Measurements from ENCODE around the gene MCTP1. TPM values are rescaled to one million over a fixed set of nuclear protein-coding genes. Genes with fewer than 3 reads are reported as not detected.

The MCTP1 gene
- total RNA-seq, 2 experiments from 2014 or later: not detected

DNA sequence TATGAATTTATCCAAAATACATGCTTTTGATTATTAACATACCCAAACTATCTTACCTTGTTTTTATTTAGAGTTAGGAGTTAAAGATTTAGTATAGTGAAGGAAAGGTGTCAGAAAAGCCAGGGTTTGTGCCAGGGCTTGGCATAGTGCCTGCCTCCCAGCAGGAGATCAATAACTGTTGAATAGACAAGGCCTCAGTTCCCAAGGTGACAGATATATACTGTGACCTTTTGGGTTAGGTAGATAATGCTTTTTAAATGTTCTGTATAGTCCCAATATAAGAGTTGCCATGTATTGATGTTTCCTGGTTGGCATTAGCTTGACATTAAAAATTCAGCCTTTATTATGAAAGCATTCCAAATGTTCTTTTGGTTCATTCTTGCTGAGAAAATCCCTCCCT lies 121.8 kb downstream of the MCTP1 start:
- BruUV-seq (replicated peaks): no TSS peak
- POLR2A ChIA-PET: no interaction called here

DNA sequence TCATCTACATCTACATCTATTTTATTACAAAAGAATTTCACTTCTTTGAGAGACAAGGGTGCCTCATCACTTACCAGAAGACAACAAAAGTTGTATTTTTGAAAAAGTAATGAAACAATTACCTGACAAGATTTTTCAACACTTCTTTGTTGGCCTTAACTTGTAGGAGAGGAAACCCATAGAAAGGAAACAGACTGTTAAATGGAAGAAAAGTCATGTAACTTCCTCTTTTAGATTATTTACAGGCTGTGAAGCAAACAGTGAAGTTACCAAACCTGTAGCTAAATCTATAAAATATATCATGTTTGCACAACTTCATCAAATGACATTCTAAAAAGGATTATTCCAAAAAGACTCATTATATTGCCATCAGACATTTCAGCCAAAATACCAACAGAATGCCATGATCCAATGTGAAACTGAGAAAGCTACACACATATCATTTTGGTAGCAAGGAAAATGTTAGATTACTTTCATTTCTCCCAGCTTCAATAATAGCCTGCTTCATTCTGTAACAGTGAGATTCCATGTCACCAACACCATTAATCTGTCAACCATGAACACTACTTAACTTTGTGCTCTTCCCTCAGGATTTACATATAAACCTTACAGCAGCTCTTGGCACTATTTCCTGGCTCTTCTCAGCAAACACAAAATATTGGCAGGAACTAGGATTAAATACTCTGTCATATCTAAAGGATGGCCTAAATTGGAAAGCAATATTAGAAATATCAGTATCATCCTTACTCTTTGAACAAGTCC lies 122.5 kb downstream of the MCTP1 start:
- intact Hi-C loops (cut with micrococcal nuclease; ENCODE audit: unreplicated experiment): no loop called here
- H3K4me2 ChIP-seq (ENCODE audit: low read length): no peak overlapping the region
- H3K9me3 ChIP-seq (ENCODE audit: low read length): no peaks in the 10 kb centered on the region
- H3K9me2 ChIP-seq (ENCODE audit: insufficient read depth, low read length): no peaks in the 10 kb centered on the region
- no peak for DNase-seq (ENCODE audit: low spot score)
- no peaks in the 10 kb centered on the region for H3K36me3 ChIP-seq (ENCODE audit: insufficient read depth, low read length)
- CTCF ChIA-PET (ENCODE audit: unreplicated experiment): interaction anchor here (0.6 kb wide), 1 partner anchor 14 kb away, joined by 3 read pairs; no protein-coding TSS in a partner anchor
- H3K27ac ChIP-seq (ENCODE audit: low read depth, low read length, poor library complexity, severe bottlenecking): no peak overlapping the region
- no peaks in the 10 kb centered on the region for H3K4me1 ChIP-seq (ENCODE audit: insufficient read depth, low read length, poor library complexity, severe bottlenecking)
- H4K20me1 ChIP-seq (ENCODE audit: insufficient read depth, low read length): no peaks in the 10 kb centered on the region
- H3K4me3 ChIP-seq (ENCODE audit: low read depth, low read length, poor library complexity, severe bottlenecking): no peak overlapping the region
- H2AFZ ChIP-seq (ENCODE audit: low read length): no peak overlapping the region
- TF ChIP-seq CTCF (conservative IDR thresholded peaks at IDR 0.05; ENCODE audit: low read length): no peak
- no peak for TF ChIP-seq EZH2phosphoT487 (IDR thresholded peaks at IDR 0.05; ENCODE audit: borderline replicate concordance, low read depth, low read length)
- no TSS peak for BruUV-seq (replicated peaks)
- POLR2A ChIA-PET: no interaction called here
- H3K79me2 ChIP-seq (ENCODE audit: insufficient read depth, low read depth, low read length): no peaks in the 10 kb centered on the region

More for the DNA sequence above, 121.8 kb downstream of the MCTP1 start:
- no peak overlapping the region for H3K4me3 ChIP-seq (ENCODE audit: low read depth, low read length, poor library complexity, severe bottlenecking)
- TF ChIP-seq CTCF (conservative IDR thresholded peaks at IDR 0.05; ENCODE audit: low read length): no peak
- no peak for TF ChIP-seq EZH2phosphoT487 (IDR thresholded peaks at IDR 0.05; ENCODE audit: borderline replicate concordance, low read depth, low read length)
- CTCF ChIA-PET (ENCODE audit: unreplicated experiment): interaction anchor here (0.6 kb wide), 1 partner anchor 15 kb away, joined by 3 read pairs; no protein-coding TSS in a partner anchor
- H3K9me2 ChIP-seq (ENCODE audit: insufficient read depth, low read length): no peaks in the 10 kb centered on the region
- no peak for DNase-seq (ENCODE audit: low spot score)
- no peak overlapping the region for H3K27ac ChIP-seq (ENCODE audit: low read depth, low read length, poor library complexity, severe bottlenecking)
- intact Hi-C loops (cut with micrococcal nuclease; ENCODE audit: unreplicated experiment): no loop called here
- H3K36me3 ChIP-seq (ENCODE audit: insufficient read depth, low read length): no peaks in the 10 kb centered on the region
- H2AFZ ChIP-seq (ENCODE audit: low read length): no peak overlapping the region
- H4K20me1 ChIP-seq (ENCODE audit: insufficient read depth, low read length): no peaks in the 10 kb centered on the region
- H3K79me2 ChIP-seq (ENCODE audit: insufficient read depth, low read depth, low read length): no peaks in the 10 kb centered on the region
- H3K4me2 ChIP-seq (ENCODE audit: low read length): no peak overlapping the region
- H3K4me1 ChIP-seq (ENCODE audit: insufficient read depth, low read length, poor library complexity, severe bottlenecking): no peaks in the 10 kb centered on the region
- H3K9me3 ChIP-seq (ENCODE audit: low read length): no peaks in the 10 kb centered on the region

- intact Hi-C loops (cut with micrococcal nuclease; ENCODE audit: unreplicated experiment): no loop called here
- H3K9me3 ChIP-seq (ENCODE audit: low read length): no peaks in the 10 kb centered on the region
- H3K9me2 ChIP-seq (ENCODE audit: insufficient read depth, low read length): no peaks in the 10 kb centered on the region
- BruUV-seq (replicated peaks): no TSS peak
- no peak overlapping the region for H3K27ac ChIP-seq (ENCODE audit: low read depth, low read length, poor library complexity, severe bottlenecking)
- no peak overlapping the region for H3K4me3 ChIP-seq (ENCODE audit: low read depth, low read length, poor library complexity, severe bottlenecking)
- DNase-seq (ENCODE audit: low spot score): no peak
- H3K4me1 ChIP-seq (ENCODE audit: insufficient read depth, low read length, poor library complexity, severe bottlenecking): no peaks in the 10 kb centered on the region
- no peaks in the 10 kb centered on the region for H3K79me2 ChIP-seq (ENCODE audit: insufficient read depth, low read depth, low read length)
- H2AFZ ChIP-seq (ENCODE audit: low read length): no peak overlapping the region
- H4K20me1 ChIP-seq (ENCODE audit: insufficient read depth, low read length): no peaks in the 10 kb centered on the region
- TF ChIP-seq EZH2phosphoT487 (IDR thresholded peaks at IDR 0.05; ENCODE audit: borderline replicate concordance, low read depth, low read length): no peak
- no peak for TF ChIP-seq CTCF (conservative IDR thresholded peaks at IDR 0.05; ENCODE audit: low read length)
- H3K4me2 ChIP-seq (ENCODE audit: low read length): no peak overlapping the region
- no peaks in the 10 kb centered on the region for H3K36me3 ChIP-seq (ENCODE audit: insufficient read depth, low read length)
- ChIA-PET POLR2A (interaction anchor here (0.7 kb wide), 1 partner anchor 20 kb away, joined by 3 read pairs; no protein-coding TSS in a partner anchor), CTCF (ENCODE audit: unreplicated experiment) (no interaction called here)
Observed at GRCh38 chr5:95159603-95160002, 125.3 kb downstream of the MCTP1 start.
